HG03565 (cell line): ENCODE measurements around the gene WDR87.
"Not testable (repeated sequence)": the region's sequence is repeated elsewhere in the genome, so short reads cannot be mapped to it uniquely, and the experiment has no call there.

Experiments used
- ATAC-seq: cut with Tn5 transposase; IDR thresholded peaks from one replicate; pipeline ENCODE4 v1.9.1; 2021; ENCODE audit warnings: mild to moderate bottlenecking, moderate library complexity; ENCODE audit not compliant: unreplicated experiment

The WDR87 gene

GRCh38 chr19:37931881-37932655, 25.7 kb upstream of the WDR87 start:
- no peak for ATAC-seq

GRCh38 chr19:37930416-37930815, 24.0 kb upstream of the WDR87 start:
- ATAC-seq: no peak

GRCh38 chr19:37929355-37929923, 23.0 kb upstream of the WDR87 start:
- ATAC-seq: no peak

GRCh38 chr19:37928527-37929286, 22.3 kb upstream of the WDR87 start:
- ATAC-seq: no peak

GRCh38 chr19:37926711-37927110, 20.3 kb upstream of the WDR87 start:
- ATAC-seq: no peak

- no peak for ATAC-seq
Observed at GRCh38 chr19:37926255-37926654, 19.9 kb upstream of the WDR87 start.

GRCh38 chr19:37925212-37925611, 18.8 kb upstream of the WDR87 start:
- no peak for ATAC-seq

GRCh38 chr19:37924573-37924972, 18.2 kb upstream of the WDR87 start:
- not testable (repeated sequence) for ATAC-seq

- no peak for ATAC-seq
Observed at GRCh38 chr19:37920591-37921450, 14.4 kb upstream of the WDR87 start.

- ATAC-seq: no peak
Observed at GRCh38 chr19:37914908-37915307, 8.5 kb upstream of the WDR87 start.

- ATAC-seq: no peak
Observed at GRCh38 chr19:37909661-37910199, 3.3 kb upstream of the WDR87 start.

GRCh38 chr19:37907735-37908455, 1.5 kb upstream of the WDR87 start:
- no peak for ATAC-seq

GRCh38 chr19:37906869-37907734, 708 bp upstream of the WDR87 start, which contains the start of gene SIPA1L3:
TSS of gene SIPA1L3 (plus strand) at chr19:37907208. CDS start at chr19:38081566, 174,358 bp downstream.
- peak; percentile 81 for ATAC-seq

GRCh38 chr19:37903096-37903495, 3.3 kb downstream of the WDR87 start:
- no peak for ATAC-seq

GRCh38 chr19:37902668-37903067, 3.7 kb downstream of the WDR87 start:
- no peak for ATAC-seq

GRCh38 chr19:37899966-37900365, 6.4 kb downstream of the WDR87 start:
- ATAC-seq: no peak

- ATAC-seq: no peak
Observed at GRCh38 chr19:37899453-37899852, 6.9 kb downstream of the WDR87 start.

GRCh38 chr19:37896180-37896579, 10.2 kb downstream of the WDR87 start:
- no peak for ATAC-seq
